ENCODE results near the gene DDX46.
A peak's percentile ranks its signal among the peaks of the same experiment; 100 is the strongest.
"Not testable (repeated sequence)": the region's sequence is repeated elsewhere in the genome, so short reads cannot be mapped to it uniquely, and the experiment has no call there.

DDX46 gene

DNA sequence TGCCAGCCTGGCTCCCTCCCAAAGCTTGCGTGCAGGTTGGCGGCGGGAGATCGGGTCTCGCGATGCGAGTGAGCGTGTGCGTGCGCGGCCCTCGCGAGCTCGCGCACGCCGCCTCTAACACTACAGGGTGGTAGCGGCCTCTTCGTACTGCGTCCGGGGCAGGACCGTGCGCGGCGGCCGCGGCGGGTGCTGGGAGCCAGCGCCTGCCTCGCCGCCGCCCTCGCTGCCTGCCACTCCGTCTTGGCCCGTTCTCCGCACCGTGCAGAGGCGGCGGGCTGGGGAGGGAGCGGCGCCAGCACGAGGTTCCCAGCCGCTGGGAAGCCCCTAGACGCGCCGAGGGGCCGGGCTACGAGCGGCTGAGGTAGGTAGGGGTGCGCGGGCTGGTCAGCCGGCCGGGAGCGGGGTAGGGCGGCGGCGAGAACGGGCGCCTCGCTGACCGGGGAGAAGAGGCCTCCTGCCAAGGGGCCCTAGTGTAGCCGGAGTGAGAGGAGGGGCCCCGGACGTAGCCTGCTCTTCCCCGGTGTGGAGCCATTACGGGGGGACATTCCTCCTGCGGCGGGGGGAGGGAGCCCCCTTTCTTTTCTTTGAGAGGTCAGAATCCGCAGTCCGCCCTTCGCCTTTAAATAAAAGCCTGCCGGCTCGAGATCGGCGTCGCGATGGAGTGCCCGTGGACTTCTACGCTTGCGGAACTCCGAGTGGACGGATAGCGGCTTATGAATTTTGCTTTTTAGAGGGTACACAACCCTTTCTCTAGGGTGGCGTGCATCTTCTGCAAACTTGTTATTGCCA is 87.5 kb downstream of the DDX46 start, which contains the start of gene C5orf24:
Gene C5orf24 (plus strand): TSS at position 117 of the 789 bp plus-strand sequence. CDS start 8,933 bp downstream, outside the sequence.
- DNase-seq: peak; percentile 77

DNA sequence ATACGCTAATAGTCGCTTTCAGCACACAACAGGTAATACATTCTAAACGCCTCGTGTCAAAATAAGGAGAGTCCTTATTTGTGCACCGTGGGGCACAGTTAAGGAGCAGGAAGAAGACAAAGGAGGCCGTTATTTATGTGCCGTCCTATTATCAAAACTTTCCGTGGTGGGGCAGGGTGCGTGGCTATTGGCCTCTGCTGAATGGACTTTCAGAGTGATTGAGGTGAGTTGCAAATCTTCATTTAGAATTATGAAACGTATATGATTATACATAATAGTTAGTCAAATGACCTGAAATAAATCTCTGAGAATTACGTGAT is 88.0 kb downstream of the DDX46 start:
- DNase-seq: no peak

DNA sequence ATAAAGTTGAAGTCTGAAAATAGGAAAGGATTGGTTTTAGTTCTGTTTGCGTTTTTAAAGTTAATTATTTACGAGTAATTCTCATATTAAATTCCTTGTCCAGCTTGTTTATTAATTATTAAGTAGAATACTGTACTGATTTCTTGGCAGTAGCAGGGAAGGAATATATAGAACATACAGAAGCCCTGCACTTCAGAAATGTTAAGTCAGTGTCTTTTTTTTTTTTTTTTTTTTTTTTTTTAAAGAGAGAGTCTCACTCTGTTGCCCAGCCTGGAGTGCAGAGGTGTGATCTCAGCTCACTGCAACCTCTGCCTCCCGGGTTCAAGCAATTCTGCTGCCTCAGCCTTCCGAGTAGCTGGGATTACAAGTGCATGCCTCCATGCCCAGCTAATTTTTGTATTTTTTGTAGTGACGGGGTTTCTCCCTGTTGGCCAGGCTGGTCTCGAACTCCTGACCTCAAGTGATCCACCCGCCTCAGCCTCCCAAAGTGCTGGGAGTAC is 90.9 kb downstream of the DDX46 start:
- not testable (repeated sequence) for DNase-seq

DNA sequence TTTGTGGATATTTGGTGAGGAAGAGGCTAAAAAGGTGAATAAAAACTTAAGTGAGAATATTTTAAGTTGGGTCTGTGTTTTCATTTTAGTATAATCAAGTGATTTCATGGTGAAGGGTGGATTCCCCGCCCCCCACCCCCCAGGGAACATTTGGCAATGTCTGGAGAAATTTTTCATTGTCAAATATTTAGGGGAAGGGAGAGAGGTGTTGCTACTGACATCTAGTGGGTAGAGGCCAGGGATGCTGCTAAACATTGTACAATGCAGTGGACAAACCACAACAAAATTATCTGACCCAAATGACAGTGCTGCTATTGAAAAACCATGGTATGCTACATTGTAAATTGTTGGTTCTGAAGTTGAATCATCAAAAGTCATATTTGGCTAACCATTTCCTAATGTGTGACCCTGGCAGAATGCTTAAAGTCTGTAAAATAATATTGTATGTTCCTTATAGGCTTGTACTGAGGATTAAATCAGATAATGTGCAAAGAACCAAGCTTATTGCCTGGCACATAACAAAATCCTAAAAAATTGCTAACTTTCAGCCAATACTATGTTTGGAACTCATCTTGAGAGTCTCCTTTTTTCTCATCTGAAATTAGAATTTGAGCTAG is 92.8 kb downstream of the DDX46 start:
- DNase-seq: peak; percentile 17

DNA sequence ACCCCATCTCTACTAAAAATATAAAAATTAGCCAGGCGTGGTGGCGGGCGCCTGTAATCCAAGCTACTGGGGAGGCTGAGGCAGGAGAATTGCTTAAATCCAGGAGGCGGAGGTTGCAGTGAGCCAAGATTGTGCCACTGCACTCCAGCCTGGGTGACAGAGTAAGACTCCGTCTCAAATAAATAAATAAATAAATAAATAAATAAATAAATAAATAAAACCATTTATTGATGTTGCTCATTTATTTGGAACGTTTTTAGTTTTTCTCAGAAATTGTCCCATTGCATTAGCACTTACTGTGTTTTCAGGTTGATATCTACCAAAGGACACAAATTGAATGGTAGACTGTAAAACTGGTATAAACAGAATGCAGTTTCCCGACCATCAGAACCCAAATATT is 97.9 kb downstream of the DDX46 start:
- not testable (repeated sequence) for DNase-seq

DNA sequence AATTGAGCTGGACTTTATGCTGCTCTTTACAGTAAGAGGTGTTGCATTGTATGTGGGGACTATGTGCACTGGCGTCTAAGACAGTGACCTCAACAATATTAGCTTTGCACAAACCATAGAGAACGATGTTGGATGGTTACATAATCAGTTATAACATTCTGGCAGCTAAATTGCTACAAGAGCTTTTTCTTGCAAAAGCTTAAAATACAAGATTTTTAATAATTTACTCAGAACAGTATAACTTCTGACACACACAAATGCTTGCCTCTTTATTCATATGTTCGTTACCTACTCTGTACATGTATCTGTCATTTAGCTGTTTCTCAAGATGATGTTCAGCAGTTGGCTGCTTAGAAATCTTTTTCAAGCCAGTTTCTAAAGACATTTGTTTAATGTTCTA is 98.8 kb downstream of the DDX46 start:
- no peak for DNase-seq

DNA sequence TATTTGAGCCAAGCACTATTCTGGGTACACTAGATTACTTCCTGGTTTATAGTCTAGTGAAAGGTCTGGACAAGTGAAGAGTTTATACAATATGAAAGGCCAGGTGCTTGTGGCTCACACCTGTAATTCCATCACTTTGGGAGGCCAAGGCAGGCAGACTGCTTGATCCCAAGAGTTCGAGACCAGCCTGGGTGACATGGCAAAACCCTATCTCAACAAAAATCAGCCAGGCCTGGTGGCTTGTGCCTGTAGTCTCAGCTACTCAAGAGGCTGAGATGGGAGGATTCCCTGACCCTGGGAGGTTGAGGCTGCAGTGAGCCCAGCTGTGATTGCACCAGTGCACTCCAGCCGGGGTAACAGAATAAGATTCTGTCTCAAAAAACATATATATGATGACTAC is 106.1 kb downstream of the DDX46 start:
- DNase-seq: no peak

DNA sequence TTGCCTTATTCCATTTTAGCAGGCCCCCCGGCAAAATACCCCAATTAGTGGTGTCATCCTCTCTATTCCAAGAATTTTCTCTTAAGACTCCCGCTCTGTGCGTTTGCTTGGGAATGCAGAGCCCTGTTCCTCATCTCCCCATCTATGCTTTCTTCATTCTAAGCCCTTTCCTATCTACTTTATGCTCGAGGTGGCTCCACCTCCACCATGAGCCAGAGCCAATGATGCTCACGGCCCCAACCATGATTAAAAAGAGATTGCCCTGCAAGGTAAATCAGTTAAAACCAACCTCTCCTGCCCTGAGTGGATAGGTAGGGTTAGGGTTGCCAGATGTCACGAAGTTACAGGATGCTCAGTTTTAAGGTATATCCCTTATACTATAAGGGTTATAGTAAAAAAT is 114.9 kb downstream of the DDX46 start:
- peak; percentile 34 for DNase-seq

DNA sequence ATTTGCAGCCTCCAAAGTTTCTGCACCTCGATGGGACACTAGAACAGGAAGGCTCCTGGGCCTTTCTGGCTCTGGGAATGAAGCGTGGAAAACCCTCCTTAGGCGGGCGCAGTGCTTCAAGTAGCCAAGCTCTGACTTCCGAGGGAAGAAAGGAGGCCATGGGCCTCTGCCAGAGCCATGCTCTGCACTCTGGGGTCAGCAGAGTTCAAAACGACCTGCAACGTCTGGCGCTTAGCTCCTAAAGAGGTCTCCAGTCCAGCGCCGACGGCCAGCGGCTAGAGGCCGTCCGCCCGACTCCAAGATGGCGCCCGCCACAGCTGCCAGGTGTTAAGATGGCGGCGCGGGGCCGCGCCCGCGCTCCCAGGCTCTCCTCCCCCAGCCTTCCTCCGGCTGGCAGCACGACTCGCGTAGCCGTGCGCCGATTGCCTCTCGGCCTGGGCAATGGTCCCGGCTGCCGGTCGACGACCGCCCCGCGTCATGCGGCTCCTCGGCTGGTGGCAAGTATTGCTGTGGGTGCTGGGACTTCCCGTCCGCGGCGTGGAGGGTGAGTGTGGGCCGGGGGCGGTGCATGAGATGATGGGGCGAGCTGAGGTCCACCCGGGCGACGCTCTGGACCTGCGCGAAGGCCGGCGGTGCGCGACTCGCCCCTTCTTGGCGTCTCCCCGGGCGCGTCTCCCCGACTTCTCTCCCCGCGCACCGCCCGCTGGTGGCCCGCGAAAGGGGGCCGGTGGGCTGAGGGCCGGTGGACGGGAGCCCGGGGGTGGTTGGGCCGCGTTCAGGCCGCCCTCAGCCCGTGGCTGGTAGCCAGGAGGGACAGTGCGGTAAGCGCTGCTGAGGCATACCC is 115.6 kb downstream of the DDX46 start, which contains the start of gene TXNDC15:
Gene TXNDC15 (plus strand): TSS at position 385 of the 844 bp plus-strand sequence. CDS start 57 bp downstream, at position 442.
- peak; percentile 80 for DNase-seq

DNA sequence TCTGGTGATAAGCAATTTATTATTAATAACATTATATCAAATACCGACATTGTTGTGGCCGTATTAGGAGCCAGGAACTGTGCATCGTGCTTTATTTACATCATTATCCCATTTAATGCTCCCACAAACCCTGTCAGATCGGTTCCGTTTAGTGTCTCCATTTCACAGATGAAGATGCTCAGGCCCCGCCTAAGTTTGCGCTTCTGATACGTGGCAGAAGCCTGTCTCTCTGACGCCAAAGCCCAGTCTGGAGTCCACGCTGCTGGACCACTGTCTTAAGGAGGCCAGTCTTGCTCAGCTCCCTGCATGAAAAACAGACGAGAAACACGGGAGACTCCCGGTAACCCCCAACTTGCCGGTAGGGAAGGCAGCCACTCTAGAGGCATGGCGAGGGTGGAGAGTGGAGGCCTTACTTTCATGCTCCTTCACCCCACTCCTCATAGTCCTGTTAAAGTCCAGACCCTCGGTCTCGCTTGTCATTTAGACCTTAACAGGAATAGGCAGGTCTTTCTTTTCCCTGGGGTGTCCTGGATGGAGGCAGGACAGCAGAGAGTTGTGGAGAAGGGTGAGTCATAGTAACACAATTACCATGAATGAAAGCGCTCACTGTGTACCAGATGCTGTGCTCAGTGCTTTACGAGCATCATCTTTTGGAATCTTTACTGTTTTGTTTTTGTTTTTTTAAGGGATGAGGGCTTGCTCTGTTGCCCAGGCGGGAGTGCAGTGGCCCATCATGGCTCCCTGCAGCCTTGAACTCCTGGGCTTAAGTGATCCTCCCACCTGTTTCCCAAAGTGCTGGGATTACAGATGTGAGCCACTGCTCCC is 116.5 kb downstream of the DDX46 start:
- DNase-seq: peak; percentile 30

DNA sequence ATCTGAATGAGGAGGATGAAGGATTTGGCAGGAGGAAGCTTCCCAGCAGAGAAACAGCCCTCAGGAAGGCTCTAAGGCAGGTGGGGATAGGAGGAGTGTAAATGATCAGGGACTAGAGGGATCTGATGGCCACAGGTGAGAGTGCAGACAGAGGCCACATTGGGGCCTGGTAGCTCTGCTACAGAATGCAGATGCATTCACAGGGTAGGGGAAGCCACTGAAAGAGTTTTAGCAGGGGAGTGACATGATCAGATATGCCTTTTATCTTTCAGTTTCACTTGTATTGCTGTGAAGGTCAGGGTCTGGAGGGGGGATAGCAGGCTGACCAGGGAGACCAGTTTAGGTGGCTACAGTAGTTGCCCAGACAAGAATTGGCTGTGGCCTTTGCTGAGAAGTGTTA is 118.6 kb downstream of the DDX46 start:
- no peak for DNase-seq

DNA sequence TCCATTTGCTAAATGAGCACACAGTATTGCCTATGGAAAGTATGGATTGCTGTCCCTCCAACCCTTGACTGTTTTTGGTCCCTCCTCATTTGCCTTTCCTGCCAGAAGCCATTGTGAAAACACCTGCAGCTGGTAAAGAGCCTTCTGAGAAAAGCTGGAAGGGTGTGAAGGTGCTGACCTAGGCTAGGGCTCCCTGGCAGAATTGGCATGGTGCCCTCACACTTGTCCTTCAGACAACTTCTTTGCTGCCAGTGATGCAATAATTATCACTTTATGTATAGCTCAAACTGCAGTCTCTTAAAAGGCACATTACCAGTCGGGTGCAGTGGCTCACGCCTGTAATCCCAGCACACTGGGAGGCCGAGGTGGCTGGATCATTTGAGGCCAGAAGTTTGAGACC is 119.8 kb downstream of the DDX46 start:
- no peak for DNase-seq

DNA sequence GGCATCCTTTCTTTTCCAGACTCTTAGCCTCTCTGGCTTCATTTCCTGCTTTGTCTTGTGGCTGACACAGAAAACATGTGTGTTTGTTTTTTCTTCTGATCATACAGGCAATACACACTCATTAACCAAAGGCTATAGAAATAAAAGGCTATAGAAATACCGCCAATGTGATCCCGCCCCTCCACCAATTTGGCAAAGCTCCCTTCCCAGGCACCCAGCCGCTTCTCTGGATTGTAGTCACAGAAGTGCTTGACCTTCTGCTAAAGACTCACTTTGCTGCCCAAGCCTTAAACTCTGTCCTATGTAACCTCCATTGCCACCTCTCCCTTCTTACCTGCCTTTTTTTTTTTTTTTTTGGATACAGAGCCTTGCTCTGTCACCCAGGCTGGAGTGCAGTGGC is 120.9 kb downstream of the DDX46 start:
- no peak for DNase-seq
